A549 (cell line): ENCODE measurements around the gene ZNF346. TPM values are rescaled to one million over a fixed set of nuclear protein-coding genes. Genes with fewer than 3 reads are reported as not detected.

Experiments used
- ATAC-seq, 2 experiments: fragments of 200-7000 bp in 1 of 2; fragments of >200 bp in 1 of 2; cut with Nextera tagmentation in 1 of 2; cut with Tn5 transposase in 1 of 2; 3 replicates each; pipeline versions ENCODE4 v1.8.0 to v1.9.1; 2018 to 2020; ENCODE audit warnings: mild to moderate bottlenecking in 1 of 2, moderate library complexity in 1 of 2
- CTCF ChIA-PET: fragments of 300-600 bp; sonication (Branson Sonifier 250); formaldehyde crosslinking; extraction: SDS; loops from one replicate; lab custom pipeline; 2021; ENCODE audit warnings: antibody characterized with exemption, inconsistent platforms; lab: Yijun Ruan, JAX
- POLR2A ChIA-PET: fragments of 350-600 bp; formaldehyde crosslinking; extraction: SDS; loops from one replicate; lab custom pipeline; 2021; ENCODE audit warnings: antibody characterized with exemption, inconsistent platforms; lab: Yijun Ruan, JAX
- DNase-seq, 2 experiments: peaks; one replicate each; pipeline versions ENCODE4 v3.0.0 to v3.0.0-alpha.2; 2011 to 2016; ENCODE audit warnings: low read depth in 1 of 2, low spot score in 1 of 2
- FAIRE-seq: peaks from 2 replicates; lab custom pipeline; 2011; peaks lifted over from hg19 to GRCh38; lab: Jason Lieb, UNC
- H3K27ac ChIP-seq, 2 experiments: fragments of >200 bp; sonication (Bioruptor Twin); formaldehyde crosslinking; 3 replicates each; pipeline ENCODE4 v1.5.1; 2016 to 2017
- H3K4me1 ChIP-seq: fragments of >200 bp; sonication (Bioruptor Twin); formaldehyde crosslinking; 3 replicates; pipeline ENCODE4 v1.6.1; 2016
- H3K4me2 ChIP-seq: fragments of >200 bp; sonication (Bioruptor Twin); formaldehyde crosslinking; 3 replicates; pipeline ENCODE4 v1.6.1; 2016
- H3K4me3 ChIP-seq: fragments of >200 bp; sonication (Bioruptor Twin); formaldehyde crosslinking; 3 replicates; pipeline ENCODE4 v1.5.1; 2016
- H3K9me3 ChIP-seq: fragments of >200 bp; sonication (Bioruptor Twin); formaldehyde crosslinking; 3 replicates; pipeline ENCODE4 v1.6.1; 2016
- CBX2 ChIP-seq: fragments of 200-600 bp; sonication (generic); IDR thresholded peaks from 2 replicates; pipeline ENCODE4 v1.6.1; 2016; ENCODE audit warnings: low read depth, mild to moderate bottlenecking, borderline replicate concordance
- CBX8 ChIP-seq: fragments of 200-600 bp; sonication (generic); IDR thresholded peaks from 2 replicates; pipeline ENCODE4 v1.6.1; 2016
- CHD2 ChIP-seq: fragments of 150-350 bp; IDR thresholded peaks from 2 replicates; pipeline ENCODE4 v1.6.1; 2014; ENCODE audit warnings: low read length; ENCODE audit not compliant: partially characterized antibody
- E2F6 ChIP-seq: IDR thresholded peaks from 2 replicates; pipeline ENCODE4 v1.6.1; 2012; ENCODE audit warnings: low read depth, borderline replicate concordance
- FOSL2 ChIP-seq, 2 experiments: fragments of 450-650 bp in 1 of 2; fragments of >200 bp in 1 of 2; sonication (Bioruptor Twin) in 1 of 2; formaldehyde crosslinking; IDR thresholded peaks; 2 replicates each; pipeline versions ENCODE4 v1.5.0 to v1.6.1; 2016 to 2020; ENCODE audit warnings: mild to moderate bottlenecking in 1 of 2, moderate library complexity in 1 of 2
- HES2 ChIP-seq: fragments of >200 bp; sonication (Bioruptor Twin); formaldehyde crosslinking; IDR thresholded peaks from 2 replicates; pipeline ENCODE4 v1.6.1; 2016
- HEYL ChIP-seq: fragments of 250-450 bp; sonication (Bioruptor Pico); IDR thresholded peaks from 2 replicates; pipeline ENCODE4 v1.8.0; 2021; ENCODE audit warnings: mild to moderate bottlenecking, moderate library complexity
- JUN ChIP-seq, 2 experiments: fragments of >200 bp; sonication (Bioruptor Twin); formaldehyde crosslinking; IDR thresholded peaks; 2 replicates in 1 of 2; 3 replicates in 1 of 2; pipeline ENCODE4 v1.6.1; 2016 to 2017
- KDM1A ChIP-seq: fragments of 200-600 bp; sonication (generic); IDR thresholded peaks from 2 replicates; pipeline ENCODE4 v1.6.1; 2016; ENCODE audit warnings: low read depth, mild to moderate bottlenecking
- NFE2L2 ChIP-seq: fragments of 150-350 bp; conservative IDR thresholded peaks from 2 replicates; pipeline ENCODE4 v1.6.1; 2014; ENCODE audit warnings: low read length
- RAD21 ChIP-seq, 2 experiments: fragments of >200 bp in 1 of 2; sonication (Bioruptor Twin) in 1 of 2; formaldehyde crosslinking in 1 of 2; IDR thresholded peaks in 1 of 2; conservative IDR thresholded peaks in 1 of 2; 2 replicates in 1 of 2; 3 replicates in 1 of 2; pipeline ENCODE4 v1.6.1; 2012 to 2018; ENCODE audit warnings: inconsistent platforms in 1 of 2
- RCOR1 ChIP-seq: fragments of 150-350 bp; IDR thresholded peaks from 2 replicates; pipeline ENCODE4 v1.6.1; 2014; ENCODE audit warnings: antibody characterized with exemption, low read length, low read depth
- REST ChIP-seq: fragments of 200-600 bp; sonication (generic); IDR thresholded peaks from 2 replicates; pipeline ENCODE4 v1.6.1; 2016; ENCODE audit warnings: antibody characterized with exemption, mild to moderate bottlenecking, moderate library complexity
- RFX5 ChIP-seq: fragments of 450-650 bp; IDR thresholded peaks from 2 replicates; pipeline ENCODE4 v1.7.1; 2014; ENCODE audit warnings: antibody characterized with exemption, mild to moderate bottlenecking, moderate library complexity
- RNF2 ChIP-seq: fragments of 200-600 bp; sonication (generic); IDR thresholded peaks from 2 replicates; pipeline ENCODE4 v1.6.1; 2016; ENCODE audit warnings: low read depth, mild to moderate bottlenecking, antibody characterized with exemption, moderate library complexity, borderline replicate concordance
- SREBF2 ChIP-seq: fragments of 450-650 bp; IDR thresholded peaks from 2 replicates; pipeline ENCODE4 v1.6.1; 2014; ENCODE audit warnings: mild to moderate bottlenecking, moderate library complexity
- ZNF302 ChIP-seq: fragments of 250-450 bp; sonication (Bioruptor Pico); IDR thresholded peaks from 2 replicates; pipeline ENCODE4 v1.9.0; 2021; ENCODE audit warnings: inconsistent platforms, mild to moderate bottlenecking, moderate library complexity
- WGBS: methylation state at CpG from one replicate; pipeline ENCODE4 v1.1.6; 2017; ENCODE audit errors: missing lambda C conversion rate; 5-methylcytosine and 5-hydroxymethylcytosine counted together
- polyA plus RNA-seq, 4 experiments: library from polyadenylated mRNA; depleted of rRNA in 3 of 4; stranded (reverse); fragments of >200 nt; fragmentation: RNase III in 1 of 4; extraction: RNeasy Plus Mini Kit Qiagen cat#74134 plus additional on column Dnase treatment in 1 of 4; gene quantifications; 2 replicates in 3 of 4; 3 replicates in 1 of 4; pipeline ENCODE4 v1.2.3, GENCODE V29; 2011 to 2017
- TF ChIP-seq, protein P1 (sequence below): fragments of >200 bp; sonication (Bioruptor Twin); formaldehyde crosslinking; IDR thresholded peaks from 3 replicates; pipeline ENCODE4 v1.5.1; 2016
- TF ChIP-seq, protein P2 (sequence below): fragments of 250-450 bp; sonication (Bioruptor Pico); IDR thresholded peaks from 2 replicates; pipeline ENCODE4 v1.5.0; 2021; ENCODE audit warnings: mild to moderate bottlenecking, moderate library complexity, borderline replicate concordance
- TF ChIP-seq, protein P3 (sequence below): fragments of 250-450 bp; sonication (Bioruptor Pico); IDR thresholded peaks from 2 replicates; pipeline ENCODE4 v1.5.0; 2020; ENCODE audit warnings: low read depth, mild to moderate bottlenecking, moderate library complexity
- TF ChIP-seq, protein P4 (sequence below): IDR thresholded peaks from 2 replicates; pipeline ENCODE4 v1.6.1; 2012

Gene ZNF346
- polyA plus RNA-seq, 2 of the 4 experiments (the other 2 are of a cell fraction) = 13.5 to 14.1 TPM

GRCh38 chr5:177084175-177084574, 61.7 kb downstream of the ZNF346 start:
- FAIRE-seq = no peak
- TF ChIP-seq CBX2 (no peak), CHD2 (no peak)
- 66% methylated on average over 4 of the region's 4 CpGs for WGBS
- Histone ChIP-seq H3K4me1 (peaks cover 23% of the 10 kb centered on the region), H3K4me2 (no peak overlapping the region), H3K27ac (no peak overlapping the region; a peak in 1 of 6 replicates), H3K4me3 (no peak overlapping the region), H3K9me3 (no peaks in the 10 kb centered on the region)
- ChIA-PET POLR2A (no interaction called here), CTCF (interaction anchor here (0.6 to 13.8 kb wide), 5 partner anchors 10 to 226 kb away, joined by 3 to 111 read pairs (median 4); no protein-coding TSS in a partner anchor)
- no peak for DNase-seq
- no peak for ATAC-seq

- H3K4me1 ChIP-seq = peaks cover 30% of the 10 kb centered on the region
- WGBS = 52% methylated on average over 12 of the region's 13 CpGs
- FAIRE-seq = no peak
- CTCF ChIA-PET = interaction anchor here (0.5 to 13.8 kb wide), 7 partner anchors 8 to 424 kb away, joined by 3 to 111 read pairs (median 5); no protein-coding TSS in a partner anchor
- H3K4me2 ChIP-seq = peak overlapping the region; percentile 91
- H3K27ac ChIP-seq = peak overlapping the region; percentile 59 to 91; a peak in 5 of 6 replicates
- TF ChIP-seq E2F6 = no peak
- TF ChIP-seq HEYL (CRISPR knock-in tag) = no peak
- no peak for TF ChIP-seq RCOR1
- TF ChIP-seq, protein P1, sequence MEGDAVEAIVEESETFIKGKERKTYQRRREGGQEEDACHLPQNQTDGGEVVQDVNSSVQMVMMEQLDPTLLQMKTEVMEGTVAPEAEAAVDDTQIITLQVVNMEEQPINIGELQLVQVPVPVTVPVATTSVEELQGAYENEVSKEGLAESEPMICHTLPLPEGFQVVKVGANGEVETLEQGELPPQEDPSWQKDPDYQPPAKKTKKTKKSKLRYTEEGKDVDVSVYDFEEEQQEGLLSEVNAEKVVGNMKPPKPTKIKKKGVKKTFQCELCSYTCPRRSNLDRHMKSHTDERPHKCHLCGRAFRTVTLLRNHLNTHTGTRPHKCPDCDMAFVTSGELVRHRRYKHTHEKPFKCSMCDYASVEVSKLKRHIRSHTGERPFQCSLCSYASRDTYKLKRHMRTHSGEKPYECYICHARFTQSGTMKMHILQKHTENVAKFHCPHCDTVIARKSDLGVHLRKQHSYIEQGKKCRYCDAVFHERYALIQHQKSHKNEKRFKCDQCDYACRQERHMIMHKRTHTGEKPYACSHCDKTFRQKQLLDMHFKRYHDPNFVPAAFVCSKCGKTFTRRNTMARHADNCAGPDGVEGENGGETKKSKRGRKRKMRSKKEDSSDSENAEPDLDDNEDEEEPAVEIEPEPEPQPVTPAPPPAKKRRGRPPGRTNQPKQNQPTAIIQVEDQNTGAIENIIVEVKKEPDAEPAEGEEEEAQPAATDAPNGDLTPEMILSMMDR = no peak
- no peak for TF ChIP-seq RNF2
- TF ChIP-seq REST = no peak
- TF ChIP-seq RFX5 = no peak
- TF ChIP-seq HES2 = no peak
- TF ChIP-seq JUN (IDR thresholded peaks at IDR 0.05) = no peak
- TF ChIP-seq KDM1A = no peak
- TF ChIP-seq CBX8 = no peak
- no peak for TF ChIP-seq NFE2L2
- no peak for TF ChIP-seq RAD21 (conservative IDR thresholded peaks at IDR 0.05 in 1 of 2, IDR thresholded peaks at IDR 0.05 in 1 of 2)
- TF ChIP-seq, protein P2, sequence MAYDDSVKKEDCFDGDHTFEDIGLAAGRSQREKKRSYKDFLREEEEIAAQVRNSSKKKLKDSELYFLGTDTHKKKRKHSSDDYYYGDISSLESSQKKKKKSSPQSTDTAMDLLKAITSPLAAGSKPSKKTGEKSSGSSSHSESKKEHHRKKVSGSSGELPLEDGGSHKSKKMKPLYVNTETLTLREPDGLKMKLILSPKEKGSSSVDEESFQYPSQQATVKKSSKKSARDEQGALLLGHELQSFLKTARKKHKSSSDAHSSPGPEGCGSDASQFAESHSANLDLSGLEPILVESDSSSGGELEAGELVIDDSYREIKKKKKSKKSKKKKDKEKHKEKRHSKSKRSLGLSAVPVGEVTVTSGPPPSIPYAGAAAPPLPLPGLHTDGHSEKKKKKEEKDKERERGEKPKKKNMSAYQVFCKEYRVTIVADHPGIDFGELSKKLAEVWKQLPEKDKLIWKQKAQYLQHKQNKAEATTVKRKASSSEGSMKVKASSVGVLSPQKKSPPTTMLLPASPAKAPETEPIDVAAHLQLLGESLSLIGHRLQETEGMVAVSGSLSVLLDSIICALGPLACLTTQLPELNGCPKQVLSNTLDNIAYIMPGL (CRISPR knock-in tag) = no peak
- TF ChIP-seq, protein P3, sequence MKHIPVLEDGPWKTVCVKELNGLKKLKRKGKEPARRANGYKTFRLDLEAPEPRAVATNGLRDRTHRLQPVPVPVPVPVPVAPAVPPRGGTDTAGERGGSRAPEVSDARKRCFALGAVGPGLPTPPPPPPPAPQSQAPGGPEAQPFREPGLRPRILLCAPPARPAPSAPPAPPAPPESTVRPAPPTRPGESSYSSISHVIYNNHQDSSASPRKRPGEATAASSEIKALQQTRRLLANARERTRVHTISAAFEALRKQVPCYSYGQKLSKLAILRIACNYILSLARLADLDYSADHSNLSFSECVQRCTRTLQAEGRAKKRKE (CRISPR knock-in tag) = no peak
- no peak for TF ChIP-seq SREBF2
- no peak for TF ChIP-seq ZNF302
- TF ChIP-seq FOSL2 (IDR thresholded peaks at IDR 0.05) = no peak
- no peak for TF ChIP-seq FOSL2 (CRISPR knock-in tag; IDR thresholded peaks at IDR 0.05)
- TF ChIP-seq, protein P4, sequence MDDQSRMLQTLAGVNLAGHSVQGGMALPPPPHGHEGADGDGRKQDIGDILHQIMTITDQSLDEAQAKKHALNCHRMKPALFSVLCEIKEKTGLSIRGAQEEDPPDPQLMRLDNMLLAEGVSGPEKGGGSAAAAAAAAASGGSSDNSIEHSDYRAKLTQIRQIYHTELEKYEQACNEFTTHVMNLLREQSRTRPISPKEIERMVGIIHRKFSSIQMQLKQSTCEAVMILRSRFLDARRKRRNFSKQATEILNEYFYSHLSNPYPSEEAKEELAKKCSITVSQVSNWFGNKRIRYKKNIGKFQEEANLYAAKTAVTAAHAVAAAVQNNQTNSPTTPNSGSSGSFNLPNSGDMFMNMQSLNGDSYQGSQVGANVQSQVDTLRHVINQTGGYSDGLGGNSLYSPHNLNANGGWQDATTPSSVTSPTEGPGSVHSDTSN = no peak
- TF ChIP-seq, all 56 proteins: peak for 0
- peak overlapping the region; percentile 51; the same call in 2 of the 3 replicates for H3K4me3 ChIP-seq
- no peaks in the 10 kb centered on the region for H3K9me3 ChIP-seq
- ATAC-seq (peak; percentile 1 to 49; a peak in 4 of 6 replicates), DNase-seq (no peak)
- POLR2A ChIA-PET = interaction anchor here (0.7 to 1.0 kb wide), 2 partner anchors 25 to 431 kb away, joined by 3 to 6 read pairs; no protein-coding TSS in a partner anchor
Observed at GRCh38 chr5:177085985-177086653, 63.6 kb downstream of the ZNF346 start.
